Keratinocyte (primary cell): Measurements from ENCODE around the gene LHX4. TPM values are rescaled to one million over a fixed set of nuclear protein-coding genes. Genes with fewer than 3 reads are reported as not detected.

Experiments
- DNase-seq: peaks from one replicate; pipeline ENCODE4 v3.0.0-alpha.2; 2011; ENCODE audit warnings: low read depth, missing footprints, low spot score
- FAIRE-seq: peaks from 2 replicates; lab custom pipeline; 2011; peaks lifted over from hg19 to GRCh38; lab: Jason Lieb, UNC
- H2AFZ ChIP-seq: 2 replicates; pipeline ENCODE4 v1.6.0; 2012; ENCODE audit warnings: low read length, control low read depth, inconsistent platforms; ENCODE audit not compliant: control insufficient read depth
- H3K27ac ChIP-seq: 2 replicates; pipeline ENCODE4 v1.5.1; 2011; ENCODE audit warnings: low read length; ENCODE audit not compliant: control insufficient read depth, insufficient read depth
- H3K27me3 ChIP-seq: 3 replicates; pipeline ENCODE4 v1.6.0; 2011; ENCODE audit warnings: low read length; ENCODE audit not compliant: control insufficient read depth, insufficient read depth; ENCODE audit errors: extremely low read depth
- H3K36me3 ChIP-seq, 2 experiments: 2 replicates in 1 of 2; 3 replicates in 1 of 2; pipeline ENCODE4 v1.5.1; 2011; ENCODE audit warnings: low read length in 2 of 2, mild to moderate bottlenecking in 1 of 2; ENCODE audit not compliant: control insufficient read depth in 2 of 2, insufficient read depth in 2 of 2; ENCODE audit errors: extremely low read depth in 1 of 2
- H3K4me1 ChIP-seq: 3 replicates; pipeline ENCODE4 v1.5.1; 2011; ENCODE audit warnings: low read length; ENCODE audit not compliant: control insufficient read depth, insufficient read depth; ENCODE audit errors: extremely low read depth
- H3K4me2 ChIP-seq: 3 replicates; pipeline ENCODE4 v1.6.0; 2011; ENCODE audit warnings: low read depth, low read length; ENCODE audit not compliant: control insufficient read depth, insufficient read depth; ENCODE audit errors: extremely low read depth
- H3K4me3 ChIP-seq, 3 experiments: fragments of 200-600 bp in 1 of 3; sonication (generic) in 1 of 3; 2 replicates in 2 of 3; 3 replicates in 1 of 3; pipeline ENCODE4 v1.5.1; 2011 to 2016; ENCODE audit warnings: low read length in 3 of 3, mild to moderate bottlenecking in 3 of 3, control low read depth in 2 of 3, inconsistent platforms in 1 of 3, low read depth in 1 of 3, mixed read lengths in 1 of 3, mixed run types in 1 of 3, moderate library complexity in 1 of 3; ENCODE audit not compliant: control insufficient read depth in 2 of 3, insufficient read depth in 2 of 3; ENCODE audit errors: extremely low read depth in 1 of 3
- H3K79me2 ChIP-seq: 2 replicates; pipeline ENCODE4 v1.6.0; 2012; ENCODE audit warnings: low read length; ENCODE audit not compliant: control insufficient read depth, insufficient read depth
- H3K9ac ChIP-seq: 3 replicates; pipeline ENCODE4 v1.6.0; 2011; ENCODE audit warnings: low read length; ENCODE audit not compliant: control insufficient read depth, insufficient read depth; ENCODE audit errors: extremely low read depth
- H3K9me1 ChIP-seq: 3 replicates; pipeline ENCODE4 v1.6.0; 2011; ENCODE audit warnings: low read length; ENCODE audit not compliant: control insufficient read depth, insufficient read depth; ENCODE audit errors: extremely low read depth
- H3K9me3 ChIP-seq: 2 replicates; pipeline ENCODE4 v1.5.1; 2012; ENCODE audit warnings: low read depth, low read length; ENCODE audit not compliant: control insufficient read depth
- H4K20me1 ChIP-seq: 3 replicates; pipeline ENCODE4 v1.6.0; 2011; ENCODE audit warnings: low read length; ENCODE audit not compliant: control insufficient read depth, insufficient read depth; ENCODE audit errors: extremely low read depth
- EZH2 ChIP-seq: IDR thresholded peaks from one replicate; pipeline ENCODE4 v1.6.1; 2012; ENCODE audit warnings: inconsistent platforms, mild to moderate bottlenecking, low read length, moderate library complexity
- dilution Hi-C: fragments of 300-500 bp; cut with MboI; formaldehyde crosslinking; loops from one replicate; pipeline ENCODE4 v1.7.0; 2020; ENCODE audit warnings: low sequenced_read_pairs; ENCODE audit not compliant: extremely low pct_ligation_motif_present
- polyA plus RNA-seq, 5 experiments: library from polyadenylated mRNA; depleted of rRNA in 3 of 5; stranded (reverse) in 3 of 5; stranded (forward) in 1 of 5; unstranded in 1 of 5; fragments of >200 nt; gene quantifications; 1 replicate in 1 of 5; 2 replicates in 3 of 5; 3 replicates in 1 of 5; pipeline versions ENCODE4 v1.2.1 to v1.2.3, GENCODE V29; 2011 to 2012; ENCODE audit warnings: missing spikeins in 2 of 5, low read depth in 1 of 5, low replicate concordance in 1 of 5
- TF ChIP-seq, protein P1 (sequence below), 3 experiments: IDR thresholded peaks in 1 of 3; conservative IDR thresholded peaks in 1 of 3; optimal IDR thresholded peaks in 1 of 3; 2 replicates in 2 of 3; 3 replicates in 1 of 3; pipeline versions ENCODE3 to v1.5.1; 2011; ENCODE audit warnings: low read length in 3 of 3, mild to moderate bottlenecking in 3 of 3, moderate library complexity in 2 of 3, control low read depth in 1 of 3, inconsistent platforms in 1 of 3; ENCODE audit not compliant: insufficient read depth in 2 of 3; ENCODE audit errors: extremely low read depth in 1 of 3

Gene LHX4
- polyA plus RNA-seq, 1 donor (not counting 4 experiments of a cell fraction or from before 2014, with no cell fraction given): not detected

DNA sequence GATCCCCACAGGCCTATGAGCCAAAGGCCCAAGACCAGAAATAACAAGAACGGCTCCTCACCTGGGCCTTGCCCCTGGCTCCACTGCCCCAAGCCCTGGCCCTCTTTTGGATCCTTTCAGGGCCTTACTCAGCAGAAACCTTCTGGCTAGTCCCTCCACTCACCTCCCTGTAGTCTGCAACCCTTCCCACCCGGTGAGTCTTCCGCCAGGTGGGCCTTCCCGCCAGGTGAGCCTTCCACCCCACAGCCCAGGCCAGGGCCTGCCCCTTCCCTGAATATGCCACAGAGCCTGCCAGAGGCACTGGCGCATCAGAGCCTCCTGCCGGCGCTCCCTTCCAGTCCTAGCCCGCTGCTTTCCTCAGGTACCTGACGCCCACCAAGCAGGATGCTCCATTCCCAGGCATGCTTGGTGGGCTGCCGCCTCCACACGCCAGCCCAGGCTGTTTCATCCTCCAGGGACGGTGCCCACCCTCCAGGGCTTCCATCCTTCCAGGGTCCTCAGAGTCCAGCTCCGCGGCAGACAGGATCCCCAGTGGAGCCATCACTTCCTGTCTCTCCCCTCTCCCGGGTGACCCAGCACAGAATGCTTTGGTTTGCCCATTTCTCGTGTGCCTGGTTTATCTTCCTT, 20.9 kb downstream of the LHX4 start:
- TF ChIP-seq EZH2: no peak
- TF ChIP-seq, protein P1, sequence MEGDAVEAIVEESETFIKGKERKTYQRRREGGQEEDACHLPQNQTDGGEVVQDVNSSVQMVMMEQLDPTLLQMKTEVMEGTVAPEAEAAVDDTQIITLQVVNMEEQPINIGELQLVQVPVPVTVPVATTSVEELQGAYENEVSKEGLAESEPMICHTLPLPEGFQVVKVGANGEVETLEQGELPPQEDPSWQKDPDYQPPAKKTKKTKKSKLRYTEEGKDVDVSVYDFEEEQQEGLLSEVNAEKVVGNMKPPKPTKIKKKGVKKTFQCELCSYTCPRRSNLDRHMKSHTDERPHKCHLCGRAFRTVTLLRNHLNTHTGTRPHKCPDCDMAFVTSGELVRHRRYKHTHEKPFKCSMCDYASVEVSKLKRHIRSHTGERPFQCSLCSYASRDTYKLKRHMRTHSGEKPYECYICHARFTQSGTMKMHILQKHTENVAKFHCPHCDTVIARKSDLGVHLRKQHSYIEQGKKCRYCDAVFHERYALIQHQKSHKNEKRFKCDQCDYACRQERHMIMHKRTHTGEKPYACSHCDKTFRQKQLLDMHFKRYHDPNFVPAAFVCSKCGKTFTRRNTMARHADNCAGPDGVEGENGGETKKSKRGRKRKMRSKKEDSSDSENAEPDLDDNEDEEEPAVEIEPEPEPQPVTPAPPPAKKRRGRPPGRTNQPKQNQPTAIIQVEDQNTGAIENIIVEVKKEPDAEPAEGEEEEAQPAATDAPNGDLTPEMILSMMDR (optimal IDR thresholded peaks at IDR 0.05 in 1 of 3, IDR thresholded peaks at IDR 0.05 in 1 of 3, conservative IDR thresholded peaks at IDR 0.05 in 1 of 3; ENCODE audit: extremely low read depth in 1 of 3, insufficient read depth in 2 of 3, low read length in 3 of 3): no peak
- dilution Hi-C loops: no loop called here

DNA sequence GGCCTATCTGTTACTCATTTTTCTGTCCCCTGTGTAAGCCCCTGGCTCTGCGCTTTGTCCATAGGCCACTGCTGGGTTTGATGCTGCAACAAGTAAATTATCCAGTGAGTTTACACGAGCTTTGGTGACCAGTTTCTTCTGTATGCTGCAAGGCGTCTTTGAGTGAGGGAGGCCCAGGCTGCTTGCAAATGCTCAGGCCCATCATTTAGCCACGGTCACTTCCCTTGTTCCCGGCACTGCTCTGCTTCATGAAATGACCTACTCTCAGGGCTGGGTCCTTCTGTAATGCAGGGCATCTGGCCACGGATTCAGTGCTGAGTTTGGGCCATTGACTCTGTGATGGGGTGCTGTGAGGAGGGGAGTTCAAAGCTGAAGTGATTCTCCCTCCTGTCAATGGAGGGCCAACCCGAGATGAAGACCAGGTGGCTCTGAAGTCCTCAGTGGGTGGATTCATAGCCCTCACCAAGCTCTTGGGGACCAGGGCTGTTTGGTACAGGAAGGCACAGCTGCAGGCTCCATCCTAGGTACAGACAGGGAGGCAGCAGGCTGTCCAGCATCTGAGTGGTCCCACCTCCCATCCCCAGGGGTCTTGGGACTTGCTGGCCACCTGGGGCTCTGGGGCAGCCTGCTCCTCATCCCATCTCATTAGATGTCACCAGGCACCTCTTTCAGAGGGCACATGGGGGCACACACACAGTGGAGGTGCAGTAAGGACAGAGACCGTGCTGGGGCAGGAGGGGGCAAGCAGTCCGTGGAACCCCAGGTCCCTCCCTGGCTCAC, 21.7 kb downstream of the LHX4 start:
- no peak for FAIRE-seq
- Histone ChIP-seq H3K36me3 (no peaks in the 10 kb centered on the region), H3K4me3 (no peak overlapping the region), H3K27ac (no peak overlapping the region), H2AFZ (no peak overlapping the region), H3K4me2 (no peak overlapping the region), H3K27me3 (peaks cover 9% of the 10 kb centered on the region), H4K20me1 (no peaks in the 10 kb centered on the region), H3K79me2 (no peaks in the 10 kb centered on the region), H3K9me3 (no peaks in the 10 kb centered on the region), H3K9me1 (no peaks in the 10 kb centered on the region), H3K9ac (no peak overlapping the region), H3K4me1 (no peaks in the 10 kb centered on the region)
- dilution Hi-C loops: no loop called here
- no peak for DNase-seq
- TF ChIP-seq EZH2: no peak
- TF ChIP-seq, protein P1 (optimal IDR thresholded peaks at IDR 0.05 in 1 of 3, IDR thresholded peaks at IDR 0.05 in 1 of 3, conservative IDR thresholded peaks at IDR 0.05 in 1 of 3; ENCODE audit: extremely low read depth in 1 of 3, insufficient read depth in 2 of 3, low read length in 3 of 3): no peak

More for the DNA sequence above, 20.9 kb downstream of the LHX4 start:
- no peaks in the 10 kb centered on the region for H4K20me1 ChIP-seq
- no peaks in the 10 kb centered on the region for H3K9me3 ChIP-seq
- no peak overlapping the region for H3K4me2 ChIP-seq
- no peak overlapping the region for H3K27ac ChIP-seq
- peaks cover 9% of the 10 kb centered on the region for H3K27me3 ChIP-seq
- no peak overlapping the region for H3K9ac ChIP-seq
- DNase-seq (no peak), FAIRE-seq (no peak)
- H3K9me1 ChIP-seq: no peaks in the 10 kb centered on the region
- H2AFZ ChIP-seq: no peak overlapping the region
- no peaks in the 10 kb centered on the region for H3K36me3 ChIP-seq
- H3K79me2 ChIP-seq: no peaks in the 10 kb centered on the region
- H3K4me1 ChIP-seq: no peaks in the 10 kb centered on the region
- H3K4me3 ChIP-seq: no peak overlapping the region
